GM21515 (cell line): Measurements from ENCODE around the gene TEKT5.

Experiments
- ATAC-seq: cut with Tn5 transposase; IDR thresholded peaks from one replicate; pipeline ENCODE4 v1.9.1; 2021; ENCODE audit not compliant: unreplicated experiment

TEKT5 gene

DNA sequence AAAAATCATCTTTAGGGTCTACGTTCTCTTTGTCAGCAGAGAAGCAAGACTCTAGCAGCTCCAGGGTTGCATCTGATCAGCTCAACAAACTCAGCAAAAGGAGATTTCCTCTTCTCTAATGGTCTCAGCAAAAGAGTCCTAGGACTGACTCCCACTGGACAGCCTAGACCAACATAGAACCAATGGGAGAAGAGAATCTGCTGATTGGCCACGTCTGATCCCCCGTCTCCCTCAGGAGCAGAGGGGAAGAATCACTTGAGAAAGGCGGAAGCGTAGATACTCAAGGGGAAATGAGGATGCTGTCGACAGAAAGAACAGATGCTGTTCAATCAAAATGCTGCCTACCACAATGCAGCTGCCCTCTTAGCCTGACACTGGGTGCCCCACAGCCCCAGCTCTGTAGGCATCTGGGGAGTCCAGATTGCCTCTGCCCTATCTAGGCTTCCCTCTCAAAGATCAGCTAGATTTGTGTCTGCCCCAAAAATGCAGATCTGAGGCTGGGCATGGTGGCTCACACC lies 82.8 kb downstream of the TEKT5 start:
- ATAC-seq: no peak

- no peak for ATAC-seq
These were observed 84.1 kb downstream of the TEKT5 start for GRCh38 chr16:10610499-10611184.

- no peak for ATAC-seq
These were observed 85.3 kb downstream of the TEKT5 start for GRCh38 chr16:10609402-10609774.

DNA sequence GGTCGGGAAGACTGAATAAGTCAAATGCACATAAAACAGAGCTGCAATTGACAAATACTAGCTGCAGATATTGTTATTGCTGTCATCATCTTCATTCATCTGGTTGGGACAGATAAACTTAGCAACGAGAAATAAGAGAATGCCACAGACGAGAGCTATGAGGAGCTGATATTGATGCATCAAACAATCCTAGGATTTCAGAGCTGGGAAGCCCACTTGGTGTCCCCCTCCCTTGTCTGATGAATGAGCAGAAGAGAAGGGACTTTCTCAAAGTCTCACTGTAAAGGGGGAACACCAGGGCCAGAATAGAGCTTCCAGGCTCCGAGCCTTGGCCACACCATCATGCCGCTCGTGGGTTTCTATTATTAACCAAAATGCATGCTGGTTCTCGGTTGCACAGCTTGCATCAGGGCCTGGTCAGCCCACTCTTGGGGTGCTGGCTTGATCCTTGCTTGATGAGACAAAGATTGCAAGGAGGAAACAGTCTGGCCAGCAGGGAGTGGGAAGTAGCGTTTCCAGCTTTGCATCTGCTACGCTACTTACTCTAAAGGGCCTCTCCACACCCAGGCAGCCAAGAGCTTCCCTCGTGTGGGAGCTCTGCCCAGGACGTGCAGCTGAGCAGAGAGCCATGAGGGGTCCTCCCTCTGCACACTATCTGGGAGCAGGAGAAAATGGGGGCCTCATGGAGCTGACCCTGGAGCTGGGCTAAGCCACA lies 85.9 kb downstream of the TEKT5 start:
- ATAC-seq: no peak

GRCh38 chr16:10607157-10607556 lies 87.6 kb downstream of the TEKT5 start:
- ATAC-seq: no peak

DNA sequence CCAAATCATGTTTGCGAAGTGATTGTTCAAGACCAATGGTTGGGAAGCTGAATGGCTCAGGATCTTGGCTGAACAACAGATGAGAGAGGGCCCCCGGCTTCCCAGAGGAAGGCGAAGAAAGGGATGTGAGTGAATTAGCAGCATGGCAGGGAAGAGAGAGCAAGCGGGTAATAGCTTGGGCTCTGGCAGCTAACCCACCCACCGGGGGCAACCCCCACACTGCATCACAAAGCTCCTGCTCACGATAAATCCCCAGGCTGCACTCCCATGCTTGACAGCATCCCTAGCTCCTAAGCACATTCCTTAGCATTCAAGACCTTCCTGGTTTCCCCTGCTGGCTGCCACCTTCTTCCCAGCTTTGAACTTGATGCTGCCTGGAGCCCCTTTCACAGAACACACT lies 88.1 kb downstream of the TEKT5 start:
- no peak for ATAC-seq

DNA sequence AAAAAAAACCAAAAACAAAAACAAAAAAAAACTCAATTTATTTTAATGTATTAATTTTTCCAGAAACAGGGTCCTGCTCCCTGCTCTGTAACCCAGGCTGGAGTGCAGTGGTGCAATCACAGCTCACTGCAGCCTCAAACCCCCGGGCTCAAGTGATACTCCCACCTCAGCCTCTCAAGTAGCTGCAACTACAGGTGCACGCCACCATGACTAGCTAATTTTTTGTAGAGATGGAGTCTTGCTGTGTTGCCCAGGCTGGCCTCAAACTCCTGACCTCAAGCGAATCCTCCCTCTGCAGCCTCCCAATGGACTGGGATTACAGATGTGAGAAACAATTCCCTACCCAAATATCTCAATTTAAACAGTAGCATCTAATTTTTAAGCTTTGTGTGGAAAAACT lies 89.1 kb downstream of the TEKT5 start:
- ATAC-seq: no peak

- ATAC-seq: no peak
These were observed 93.0 kb downstream of the TEKT5 start for GRCh38 chr16:10601444-10602408.

- ATAC-seq: no peak
These were observed 93.8 kb downstream of the TEKT5 start for GRCh38 chr16:10600782-10601443.

DNA sequence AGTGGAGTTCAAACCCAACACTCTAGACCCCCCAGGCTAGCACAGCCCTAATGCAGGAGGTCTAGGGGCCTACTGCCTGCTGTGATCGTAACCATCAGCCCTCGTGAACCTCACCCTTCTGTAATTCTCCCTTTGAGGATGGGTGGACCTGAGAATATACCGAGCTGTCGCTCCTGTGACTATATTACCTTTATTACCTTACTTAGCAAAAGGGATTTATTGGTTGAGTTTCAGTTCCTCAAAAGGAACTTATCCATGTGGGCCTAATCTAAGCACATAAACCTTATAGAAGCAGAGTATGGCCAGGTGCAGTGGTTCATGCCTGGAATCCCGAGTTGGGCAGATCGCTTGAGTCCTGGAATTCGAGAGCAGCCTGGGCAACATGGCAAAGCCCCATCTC lies 95.1 kb downstream of the TEKT5 start:
- ATAC-seq: no peak

- ATAC-seq: no peak
These were observed 96.6 kb downstream of the TEKT5 start for GRCh38 chr16:10598157-10598556.

DNA sequence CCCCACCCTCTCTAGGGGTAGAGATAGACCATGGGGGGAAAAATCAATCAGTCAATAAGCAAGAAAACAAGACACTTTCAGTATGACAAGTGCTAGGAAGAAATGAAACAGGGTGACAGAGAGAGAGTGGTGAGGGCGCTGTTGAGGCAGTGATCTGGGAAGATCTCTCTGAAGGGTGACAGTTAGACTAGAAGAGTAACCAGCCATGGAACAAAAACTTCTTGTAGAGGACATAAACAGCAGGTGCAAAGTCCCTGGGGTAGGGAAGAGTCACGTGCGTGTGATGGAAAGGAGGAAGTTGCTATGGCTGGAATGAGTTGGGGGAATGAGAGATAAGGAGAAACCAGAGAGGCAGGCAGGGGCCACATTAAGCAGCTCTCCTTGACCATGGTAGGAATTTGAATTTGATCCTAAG lies 97.5 kb downstream of the TEKT5 start:
- ATAC-seq: no peak

GRCh38 chr16:10594312-10594950 lies 100.3 kb downstream of the TEKT5 start:
- no peak for ATAC-seq

DNA sequence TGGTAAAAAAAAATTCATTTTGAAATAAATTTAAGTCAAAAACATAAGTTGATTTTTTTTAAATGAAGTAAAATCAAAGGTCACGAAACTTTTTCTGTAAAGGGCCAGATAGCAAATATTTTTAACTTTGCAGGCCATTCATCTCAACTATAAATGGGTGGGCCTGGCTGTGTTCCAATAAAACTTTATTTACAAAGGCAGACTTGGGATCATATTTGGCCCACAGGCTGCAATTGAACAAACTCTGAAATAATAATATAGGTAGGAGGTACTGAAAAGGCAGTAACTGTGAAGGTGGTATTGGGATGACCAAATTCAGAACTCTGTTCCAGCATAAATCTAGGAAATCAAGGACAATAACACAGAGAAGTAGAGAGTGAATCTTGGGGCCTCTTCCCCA lies 102.1 kb downstream of the TEKT5 start:
- ATAC-seq: no peak

DNA sequence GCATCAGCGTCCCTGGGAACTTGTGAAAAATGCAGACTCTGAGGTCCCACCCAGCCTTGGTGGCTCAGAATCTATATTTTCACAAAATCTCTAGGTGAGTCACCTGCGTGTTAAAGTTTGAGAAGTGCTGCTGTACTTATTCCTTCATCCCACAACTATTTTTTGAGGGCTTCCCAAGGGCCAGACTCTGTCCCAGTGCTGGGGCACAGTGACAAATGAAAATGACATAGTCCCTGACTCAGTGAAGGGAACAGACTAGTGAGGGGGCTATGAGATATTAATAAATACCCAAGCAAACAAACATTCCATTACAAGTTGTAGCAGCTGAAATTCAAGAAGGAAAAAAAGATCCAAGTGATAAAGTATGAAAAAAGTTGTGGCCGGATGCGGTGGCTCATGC lies 104.4 kb downstream of the TEKT5 start:
- ATAC-seq: no peak

- ATAC-seq: no peak
These were observed 105.6 kb downstream of the TEKT5 start for GRCh38 chr16:10589109-10589508.

DNA sequence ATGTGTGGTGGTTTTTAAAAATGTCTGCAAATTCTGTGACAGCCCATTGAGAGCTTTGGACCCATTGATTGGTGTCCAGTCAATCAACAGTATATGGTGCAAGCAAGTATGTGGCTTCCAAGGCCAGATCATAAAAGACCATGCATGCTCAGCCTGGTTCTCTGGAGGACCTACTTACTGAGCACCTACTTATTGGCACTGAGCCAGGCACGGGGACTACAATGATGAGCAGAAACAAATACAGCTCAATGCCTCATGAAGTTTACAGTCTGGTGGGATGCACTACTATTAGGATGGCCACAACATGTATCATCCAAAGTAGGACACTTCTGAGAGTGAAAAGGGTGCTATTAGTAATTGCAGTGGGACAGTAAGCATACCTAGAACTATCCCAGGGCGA lies 107.1 kb downstream of the TEKT5 start:
- no peak for ATAC-seq

DNA sequence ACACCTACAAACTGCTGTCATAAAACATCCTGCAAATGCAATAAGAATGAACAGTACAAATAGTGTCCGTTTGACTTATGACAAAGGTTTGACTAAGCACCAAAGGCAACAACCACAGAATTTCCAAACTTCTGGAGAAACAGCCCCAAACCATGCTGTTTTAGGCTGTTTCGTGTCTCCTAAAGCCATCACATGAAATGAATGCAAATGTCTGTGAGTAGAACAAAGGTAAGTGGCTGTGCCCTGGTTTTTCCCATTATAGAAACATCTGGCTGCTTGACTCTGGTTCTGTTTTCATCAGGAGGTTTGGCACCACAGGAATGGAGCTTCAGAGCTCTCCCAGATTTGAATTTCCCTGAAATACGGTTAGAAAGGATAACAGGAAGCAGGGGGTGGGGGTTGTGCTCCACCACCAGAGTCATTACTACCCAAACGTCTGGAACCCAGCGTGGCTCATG lies 109.7 kb downstream of the TEKT5 start:
- no peak for ATAC-seq

- ATAC-seq: no peak
These were observed 111.5 kb downstream of the TEKT5 start for GRCh38 chr16:10583269-10583668.

DNA sequence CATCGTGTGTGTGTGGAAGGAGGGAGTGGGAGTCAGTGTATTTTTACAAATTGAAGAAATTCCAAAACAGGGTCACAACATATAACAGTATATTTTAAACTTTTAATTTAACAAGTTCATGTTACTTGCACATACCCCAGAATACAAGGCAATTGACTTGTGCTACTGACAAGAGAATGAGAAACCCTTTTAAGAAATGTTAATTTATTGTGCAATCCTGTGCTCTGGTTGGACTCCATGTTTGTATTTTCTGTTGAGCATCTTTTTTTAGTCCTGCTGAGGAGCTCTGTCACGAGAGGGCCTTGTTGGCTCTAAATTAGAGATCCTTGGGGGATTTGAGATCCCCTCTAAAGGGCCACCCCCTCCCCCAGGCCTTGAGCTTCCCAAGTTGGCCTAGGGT lies 113.2 kb downstream of the TEKT5 start:
- ATAC-seq: no peak
